Ishikawa (cell line): ENCODE data around the gene WFDC6.

Source experiments
- CEBPB ChIP-seq: IDR thresholded peaks from 2 replicates; pipeline ENCODE4 v1.6.1; 2012
- CREB1 ChIP-seq: IDR thresholded peaks from 2 replicates; pipeline ENCODE4 v1.6.1; 2012; ENCODE audit warnings: low read depth
- EGR1 ChIP-seq: IDR thresholded peaks from 2 replicates; pipeline ENCODE4 v1.6.1; 2012
- EP300 ChIP-seq: IDR thresholded peaks from 2 replicates; pipeline ENCODE4 v1.6.1; 2012; ENCODE audit warnings: borderline replicate concordance
- FOXM1 ChIP-seq: IDR thresholded peaks from 2 replicates; pipeline ENCODE4 v1.6.1; 2012; ENCODE audit warnings: low read depth, borderline replicate concordance
- NFIC ChIP-seq: IDR thresholded peaks from 2 replicates; pipeline ENCODE4 v1.6.1; 2012
- RAD21 ChIP-seq: IDR thresholded peaks from 2 replicates; pipeline ENCODE4 v1.6.1; 2012; ENCODE audit warnings: low read depth
- TAF1 ChIP-seq: IDR thresholded peaks from 2 replicates; pipeline ENCODE4 v1.6.1; 2012; ENCODE audit warnings: low read depth, mild to moderate bottlenecking
- TCF12 ChIP-seq: IDR thresholded peaks from 2 replicates; pipeline ENCODE4 v1.6.1; 2012; ENCODE audit warnings: low read depth
- TEAD4 ChIP-seq: IDR thresholded peaks from 2 replicates; pipeline ENCODE4 v1.6.1; 2012
- YY1 ChIP-seq: IDR thresholded peaks from 2 replicates; pipeline ENCODE4 v1.6.1; 2012; ENCODE audit warnings: low read depth
- ZBTB7A ChIP-seq: IDR thresholded peaks from 2 replicates; pipeline ENCODE4 v1.6.1; 2012; ENCODE audit warnings: low read depth
- TF ChIP-seq, protein P1 (sequence below): IDR thresholded peaks from 2 replicates; pipeline ENCODE4 v1.6.1; 2012; ENCODE audit warnings: low read depth, mild to moderate bottlenecking
- TF ChIP-seq, protein P2 (sequence below): IDR thresholded peaks from 2 replicates; pipeline ENCODE4 v1.6.1; 2012
- TF ChIP-seq, protein P3 (sequence below): IDR thresholded peaks from 2 replicates; pipeline ENCODE4 v1.6.1; 2012

Gene WFDC6

DNA sequence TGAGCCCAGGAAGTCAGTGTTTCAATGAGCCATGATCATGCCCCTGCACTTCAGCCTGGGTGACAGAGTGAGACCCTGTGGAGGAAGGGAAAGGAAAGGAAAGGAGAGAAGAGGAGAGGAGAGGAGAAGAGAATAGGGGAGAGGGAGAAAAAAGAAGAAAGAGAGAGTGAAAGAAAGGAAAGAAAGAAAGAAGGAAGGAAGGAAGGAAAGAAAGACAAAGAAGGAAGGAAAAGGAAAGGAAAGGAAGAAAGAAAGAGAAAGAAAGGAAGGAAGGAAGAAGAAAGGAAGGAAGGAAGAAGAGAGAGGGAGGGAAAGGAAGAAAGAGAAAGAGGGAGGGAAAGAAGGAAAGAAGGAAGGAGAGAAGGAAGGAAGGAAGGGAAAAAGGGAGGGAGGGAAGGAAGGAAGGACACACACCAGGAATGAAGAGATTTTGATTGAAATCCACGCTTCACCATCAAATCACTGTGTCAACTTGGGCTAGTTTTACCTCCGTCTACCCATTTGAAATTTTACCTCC is 25.5 kb upstream of the WFDC6 start:
- TF ChIP-seq CEBPB (no peak), NFIC (no peak), TCF12 (no peak), ZBTB7A (no peak), TAF1 (no peak), RAD21 (no peak), TEAD4 (no peak), FOXM1 (no peak), EP300 (no peak), YY1 (no peak)
- TF ChIP-seq, protein P1, sequence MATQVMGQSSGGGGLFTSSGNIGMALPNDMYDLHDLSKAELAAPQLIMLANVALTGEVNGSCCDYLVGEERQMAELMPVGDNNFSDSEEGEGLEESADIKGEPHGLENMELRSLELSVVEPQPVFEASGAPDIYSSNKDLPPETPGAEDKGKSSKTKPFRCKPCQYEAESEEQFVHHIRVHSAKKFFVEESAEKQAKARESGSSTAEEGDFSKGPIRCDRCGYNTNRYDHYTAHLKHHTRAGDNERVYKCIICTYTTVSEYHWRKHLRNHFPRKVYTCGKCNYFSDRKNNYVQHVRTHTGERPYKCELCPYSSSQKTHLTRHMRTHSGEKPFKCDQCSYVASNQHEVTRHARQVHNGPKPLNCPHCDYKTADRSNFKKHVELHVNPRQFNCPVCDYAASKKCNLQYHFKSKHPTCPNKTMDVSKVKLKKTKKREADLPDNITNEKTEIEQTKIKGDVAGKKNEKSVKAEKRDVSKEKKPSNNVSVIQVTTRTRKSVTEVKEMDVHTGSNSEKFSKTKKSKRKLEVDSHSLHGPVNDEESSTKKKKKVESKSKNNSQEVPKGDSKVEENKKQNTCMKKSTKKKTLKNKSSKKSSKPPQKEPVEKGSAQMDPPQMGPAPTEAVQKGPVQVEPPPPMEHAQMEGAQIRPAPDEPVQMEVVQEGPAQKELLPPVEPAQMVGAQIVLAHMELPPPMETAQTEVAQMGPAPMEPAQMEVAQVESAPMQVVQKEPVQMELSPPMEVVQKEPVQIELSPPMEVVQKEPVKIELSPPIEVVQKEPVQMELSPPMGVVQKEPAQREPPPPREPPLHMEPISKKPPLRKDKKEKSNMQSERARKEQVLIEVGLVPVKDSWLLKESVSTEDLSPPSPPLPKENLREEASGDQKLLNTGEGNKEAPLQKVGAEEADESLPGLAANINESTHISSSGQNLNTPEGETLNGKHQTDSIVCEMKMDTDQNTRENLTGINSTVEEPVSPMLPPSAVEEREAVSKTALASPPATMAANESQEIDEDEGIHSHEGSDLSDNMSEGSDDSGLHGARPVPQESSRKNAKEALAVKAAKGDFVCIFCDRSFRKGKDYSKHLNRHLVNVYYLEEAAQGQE = no peak

DNA sequence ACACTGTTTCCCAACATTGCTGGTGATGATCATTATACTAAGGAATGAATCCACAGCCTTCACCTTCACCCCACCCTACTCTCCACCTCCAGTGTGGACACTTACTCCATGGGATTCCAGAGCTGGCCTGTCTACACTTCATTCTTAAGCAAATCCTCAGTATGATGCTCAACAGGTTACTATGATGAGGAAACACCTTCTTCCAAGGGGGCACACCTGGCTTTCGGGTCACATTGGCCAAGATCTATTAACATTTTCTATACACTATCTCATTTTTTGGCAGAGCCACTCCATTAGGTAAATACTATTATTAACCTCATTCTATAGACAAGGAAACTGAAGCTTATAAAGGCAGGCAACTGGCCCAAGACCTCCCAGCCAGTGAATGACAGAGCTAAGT is 15.9 kb upstream of the WFDC6 start:
- no peak for TF ChIP-seq EGR1
- no peak for TF ChIP-seq RAD21
- TF ChIP-seq, protein P2, sequence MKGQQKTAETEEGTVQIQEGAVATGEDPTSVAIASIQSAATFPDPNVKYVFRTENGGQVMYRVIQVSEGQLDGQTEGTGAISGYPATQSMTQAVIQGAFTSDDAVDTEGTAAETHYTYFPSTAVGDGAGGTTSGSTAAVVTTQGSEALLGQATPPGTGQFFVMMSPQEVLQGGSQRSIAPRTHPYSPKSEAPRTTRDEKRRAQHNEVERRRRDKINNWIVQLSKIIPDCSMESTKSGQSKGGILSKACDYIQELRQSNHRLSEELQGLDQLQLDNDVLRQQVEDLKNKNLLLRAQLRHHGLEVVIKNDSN = no peak
- no peak for TF ChIP-seq TEAD4
- no peak for TF ChIP-seq FOXM1
- TF ChIP-seq NFIC = no peak
- TF ChIP-seq EP300 = no peak
- TF ChIP-seq CREB1 = no peak
- TF ChIP-seq TCF12 = no peak
- no peak for TF ChIP-seq ZBTB7A
- TF ChIP-seq YY1 = no peak
- TF ChIP-seq, protein P1 = no peak
- TF ChIP-seq, protein P3, sequence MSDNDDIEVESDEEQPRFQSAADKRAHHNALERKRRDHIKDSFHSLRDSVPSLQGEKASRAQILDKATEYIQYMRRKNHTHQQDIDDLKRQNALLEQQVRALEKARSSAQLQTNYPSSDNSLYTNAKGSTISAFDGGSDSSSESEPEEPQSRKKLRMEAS = no peak
- no peak for TF ChIP-seq CEBPB
- no peak for TF ChIP-seq TAF1

DNA sequence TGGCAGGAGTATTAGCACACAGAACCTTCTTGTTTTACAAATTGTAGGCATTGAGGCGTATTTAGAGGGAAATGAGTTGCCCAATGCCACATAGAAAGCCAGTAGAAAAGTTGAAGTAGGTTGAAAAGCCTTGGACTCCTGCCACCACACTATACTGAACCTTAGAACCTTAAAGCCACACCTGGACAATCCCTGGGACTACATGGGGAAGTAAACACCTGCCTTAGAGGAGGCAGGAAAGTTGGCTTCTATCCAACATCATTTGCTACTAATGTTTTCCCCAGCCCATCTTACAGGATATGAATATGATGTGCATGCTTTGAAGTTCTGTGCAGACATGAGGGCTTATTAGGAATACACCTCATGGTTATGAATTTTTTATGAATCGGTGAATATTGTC is 13.2 kb upstream of the WFDC6 start:
- TF ChIP-seq EP300 (no peak), EGR1 (no peak), RAD21 (no peak), NFIC (no peak), TCF12 (no peak), YY1 (no peak), CEBPB (no peak), TEAD4 (no peak)
- TF ChIP-seq, protein P2 = no peak

DNA sequence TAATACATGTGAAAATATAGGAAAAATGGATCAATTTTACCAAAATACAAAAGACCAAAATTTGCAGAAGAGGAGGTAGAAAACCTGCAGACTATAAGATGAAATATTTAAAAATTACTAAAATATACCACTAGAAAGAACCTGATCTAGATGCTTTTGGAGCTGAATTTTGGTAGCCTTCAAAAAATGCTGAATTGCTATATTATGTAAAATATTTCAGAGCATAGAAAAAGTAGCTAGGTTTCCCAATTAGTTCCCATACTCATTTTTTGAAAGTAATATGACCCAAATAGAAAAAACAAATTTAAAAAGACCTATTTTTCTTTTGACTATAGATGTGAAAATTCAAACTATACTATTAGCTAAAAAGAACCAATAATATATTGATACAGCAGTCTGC is 11.5 kb upstream of the WFDC6 start:
- TF ChIP-seq, protein P1 = no peak
- TF ChIP-seq TEAD4 (no peak), EGR1 (no peak), CEBPB (no peak)

DNA sequence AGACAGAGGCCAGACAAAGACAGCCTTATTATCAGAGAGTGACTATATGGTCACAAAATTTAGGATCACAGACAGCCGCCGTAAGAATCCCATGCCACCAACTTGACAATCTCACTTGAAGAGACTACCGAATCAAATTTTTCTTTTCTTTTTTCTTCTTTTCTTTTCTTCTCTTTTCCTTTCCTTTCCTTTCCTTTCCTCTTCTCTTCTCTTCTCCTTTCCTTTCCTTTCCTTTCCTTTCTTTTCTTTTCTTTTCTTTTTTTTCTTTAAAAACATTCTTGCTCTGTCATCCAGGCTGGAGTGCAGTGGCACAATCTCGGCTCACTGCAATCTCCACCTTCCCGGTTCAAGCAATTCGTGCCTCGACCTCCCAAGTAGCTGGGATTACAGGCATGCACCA is 9.1 kb upstream of the WFDC6 start:
- no peak for TF ChIP-seq CREB1
- no peak for TF ChIP-seq NFIC
- TF ChIP-seq TAF1 = no peak
- no peak for TF ChIP-seq RAD21
- no peak for TF ChIP-seq FOXM1
- no peak for TF ChIP-seq YY1
- TF ChIP-seq TCF12 = no peak
- TF ChIP-seq EGR1 = no peak
- TF ChIP-seq EP300 = no peak
- TF ChIP-seq, protein P3 = no peak
- no peak for TF ChIP-seq TEAD4
- TF ChIP-seq ZBTB7A = no peak
